OCI-LY1 (cell line): ENCODE measurements around the gene TMEM263.

Experiments used
- H2AFZ ChIP-seq: fragments of 200-600 bp; sonication (generic), shearing (Covaris generic); 2 replicates; pipeline ENCODE4 v1.6.0; 2014; ENCODE audit warnings: antibody characterized with exemption, mild to moderate bottlenecking, low read length
- H3F3A ChIP-seq: fragments of 200-600 bp; sonication (generic), shearing (Covaris generic); 2 replicates; pipeline ENCODE4 v1.6.0; 2014; ENCODE audit warnings: mild to moderate bottlenecking, antibody characterized with exemption, low read length, moderate library complexity; ENCODE audit not compliant: insufficient read depth
- H3K27ac ChIP-seq: fragments of 200-600 bp; sonication (generic); 2 replicates; pipeline ENCODE4 v1.5.1; 2014; ENCODE audit warnings: low read length, mixed run types, mild to moderate bottlenecking, low read depth; ENCODE audit not compliant: poor library complexity, severe bottlenecking
- H3K27me3 ChIP-seq: fragments of 200-600 bp; sonication (generic); 2 replicates; pipeline ENCODE4 v1.6.0; 2014; ENCODE audit warnings: antibody characterized with exemption, mild to moderate bottlenecking, low read length, moderate library complexity; ENCODE audit not compliant: insufficient read depth
- H3K36me3 ChIP-seq: fragments of 200-600 bp; sonication (generic); 2 replicates; pipeline ENCODE4 v1.6.1; 2014; ENCODE audit warnings: mild to moderate bottlenecking, antibody characterized with exemption, low read length, moderate library complexity, mixed read lengths; ENCODE audit not compliant: insufficient read depth
- H3K4me1 ChIP-seq: fragments of 200-600 bp; sonication (generic); 2 replicates; pipeline ENCODE4 v1.5.1; 2014; ENCODE audit warnings: mild to moderate bottlenecking, low read length, moderate library complexity; ENCODE audit not compliant: insufficient read depth, severe bottlenecking
- H3K4me2 ChIP-seq: fragments of 200-600 bp; sonication (generic), shearing (Covaris generic); 2 replicates; pipeline ENCODE4 v1.6.1; 2014; ENCODE audit warnings: low read length
- H3K4me3 ChIP-seq: fragments of 200-600 bp; sonication (generic); 2 replicates; pipeline ENCODE4 v1.5.1; 2014; ENCODE audit warnings: low read length, low read depth, mild to moderate bottlenecking, mixed read lengths; ENCODE audit not compliant: poor library complexity, severe bottlenecking
- H3K79me2 ChIP-seq: fragments of 200-600 bp; shearing (Covaris generic); 2 replicates; pipeline ENCODE4 v1.6.1; 2016; ENCODE audit warnings: mixed run types, low read length, mixed read lengths; ENCODE audit not compliant: insufficient read depth
- H3K9ac ChIP-seq: fragments of 200-600 bp; sonication (generic), shearing (Covaris generic); 2 replicates; pipeline ENCODE4 v1.6.1; 2014; ENCODE audit warnings: mild to moderate bottlenecking, low read length, mixed read lengths
- H3K9me2 ChIP-seq: fragments of 200-600 bp; sonication (generic), shearing (Covaris generic); 2 replicates; pipeline ENCODE4 v1.6.1; 2014; ENCODE audit warnings: low read depth, mild to moderate bottlenecking, low read length, mixed read lengths
- H3K9me3 ChIP-seq: fragments of 200-600 bp; shearing (Covaris generic); 2 replicates; pipeline ENCODE4 v1.6.1; 2014; ENCODE audit warnings: low read length, mixed read lengths
- H4K20me1 ChIP-seq: fragments of 200-600 bp; sonication (generic), shearing (Covaris generic); 2 replicates; pipeline ENCODE4 v1.6.0; 2016; ENCODE audit warnings: mild to moderate bottlenecking, low read length; ENCODE audit not compliant: insufficient read depth
- CTCF ChIP-seq: fragments of 200-600 bp; sonication (generic), shearing (Covaris generic); IDR thresholded peaks from 2 replicates; pipeline ENCODE4 v1.5.1; 2017; ENCODE audit warnings: mild to moderate bottlenecking, antibody characterized with exemption, low read length, moderate library complexity, mixed read lengths
- EZH2 ChIP-seq: fragments of 200-600 bp; sonication (generic), shearing (Covaris generic); IDR thresholded peaks from 2 replicates; pipeline ENCODE4 v1.8.0; 2017; ENCODE audit warnings: borderline replicate concordance, mixed run types, mild to moderate bottlenecking, antibody characterized with exemption, low read length, moderate library complexity, mixed read lengths

Gene TMEM263

DNA sequence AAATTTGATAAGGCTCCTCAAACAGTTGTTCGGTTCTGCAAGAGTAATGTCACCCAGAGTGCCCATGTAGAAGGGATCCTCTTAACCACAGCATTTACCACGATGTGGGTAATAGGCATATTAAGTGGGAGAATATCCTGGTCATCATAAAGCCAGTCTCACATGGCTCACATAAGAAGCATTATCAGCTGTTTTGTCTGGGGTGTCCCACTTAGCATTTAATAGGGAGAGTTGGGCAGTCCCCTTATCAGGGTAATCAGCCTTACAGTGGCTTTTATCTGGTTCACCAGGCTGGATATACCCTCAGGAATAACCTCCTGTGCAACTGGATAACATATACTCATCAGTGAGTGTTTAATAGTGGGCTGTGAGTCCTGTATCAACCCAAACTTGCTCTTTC is 12.9 kb upstream of the TMEM263 start:
- H3K27me3 ChIP-seq = no peaks in the 10 kb centered on the region
- H3K9me3 ChIP-seq = no peaks in the 10 kb centered on the region
- no peak overlapping the region for H3K4me2 ChIP-seq
- H3K36me3 ChIP-seq = no peaks in the 10 kb centered on the region
- H3K79me2 ChIP-seq = no peaks in the 10 kb centered on the region
- no peak overlapping the region for H3K27ac ChIP-seq
- no peaks in the 10 kb centered on the region for H4K20me1 ChIP-seq
- no peak overlapping the region for H3K9ac ChIP-seq
- H3K4me3 ChIP-seq = no peak overlapping the region
- TF ChIP-seq EZH2 = no peak
- TF ChIP-seq CTCF = no peak
- H2AFZ ChIP-seq = no peak overlapping the region
- H3F3A ChIP-seq = no peaks in the 10 kb centered on the region
- H3K9me2 ChIP-seq = no peaks in the 10 kb centered on the region
- H3K4me1 ChIP-seq = no peaks in the 10 kb centered on the region

GRCh38 chr12:106945261-106945851 is 10.4 kb upstream of the TMEM263 start:
- no peaks in the 10 kb centered on the region for H3K27me3 ChIP-seq
- H3K27ac ChIP-seq = no peak overlapping the region
- H3K9me2 ChIP-seq = no peaks in the 10 kb centered on the region
- H3K4me3 ChIP-seq = no peak overlapping the region
- H3K79me2 ChIP-seq = no peaks in the 10 kb centered on the region
- no peak overlapping the region for H3K4me2 ChIP-seq
- no peak for TF ChIP-seq EZH2
- no peak for TF ChIP-seq CTCF
- no peaks in the 10 kb centered on the region for H3K4me1 ChIP-seq
- no peaks in the 10 kb centered on the region for H3F3A ChIP-seq
- H2AFZ ChIP-seq = no peak overlapping the region
- no peak overlapping the region for H3K9ac ChIP-seq
- no peaks in the 10 kb centered on the region for H3K36me3 ChIP-seq
- no peaks in the 10 kb centered on the region for H4K20me1 ChIP-seq
- H3K9me3 ChIP-seq = no peaks in the 10 kb centered on the region

DNA sequence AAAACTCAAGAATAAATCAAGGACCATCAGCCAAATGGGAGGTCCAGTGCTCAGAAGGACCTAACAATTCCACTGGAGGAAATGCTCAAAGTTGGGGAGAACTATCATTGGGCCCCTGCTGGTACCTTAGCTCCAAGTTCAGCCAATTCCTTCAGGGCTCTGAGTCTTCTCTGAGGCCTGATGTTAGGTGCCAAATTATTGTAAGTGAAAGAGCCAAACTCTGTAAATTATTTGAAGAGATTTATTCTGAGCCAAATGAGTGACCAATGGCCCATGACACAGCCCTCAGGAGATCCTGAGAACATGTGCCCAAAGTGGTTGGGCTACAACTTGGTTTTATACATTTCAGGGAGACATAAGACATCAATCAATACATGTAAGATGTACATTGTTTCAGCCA is 8.2 kb upstream of the TMEM263 start:
- TF ChIP-seq EZH2 (no peak), CTCF (no peak)
- Histone ChIP-seq H3K9ac (no peak overlapping the region), H4K20me1 (no peaks in the 10 kb centered on the region), H3K79me2 (no peaks in the 10 kb centered on the region), H3K9me3 (no peaks in the 10 kb centered on the region), H3K9me2 (no peaks in the 10 kb centered on the region), H3K4me3 (no peak overlapping the region), H3K27me3 (no peaks in the 10 kb centered on the region), H3K4me1 (no peaks in the 10 kb centered on the region), H3K36me3 (no peaks in the 10 kb centered on the region), H2AFZ (no peak overlapping the region), H3K4me2 (no peak overlapping the region), H3K27ac (no peak overlapping the region), H3F3A (no peaks in the 10 kb centered on the region)
